SU-DHL-6 (cell line): Measurements from ENCODE around the gene ABCC3.

Experiments used
- H2AFZ ChIP-seq: fragments of 200-600 bp; sonication (generic); 2 replicates; pipeline ENCODE4 v1.6.1; 2014; ENCODE audit warnings: low read depth, mild to moderate bottlenecking, moderate library complexity, mixed read lengths, antibody characterized with exemption, low read length; ENCODE audit not compliant: severe bottlenecking
- H3F3A ChIP-seq: fragments of 200-600 bp; shearing (Covaris generic); 2 replicates; pipeline ENCODE4 v1.6.0; 2016; ENCODE audit warnings: antibody characterized with exemption, mild to moderate bottlenecking; ENCODE audit not compliant: insufficient read depth
- H3K27ac ChIP-seq: fragments of 200-600 bp; sonication (generic); 2 replicates; pipeline ENCODE4 v1.5.1; 2016; ENCODE audit warnings: low read depth, mild to moderate bottlenecking, low read length, moderate library complexity, mixed read lengths
- H3K27me3 ChIP-seq: fragments of 200-600 bp; sonication (generic), shearing (Covaris generic); 2 replicates; pipeline ENCODE4 v1.6.0; 2014; ENCODE audit warnings: mild to moderate bottlenecking, low read length
- H3K36me3 ChIP-seq: fragments of 200-600 bp; sonication (generic); 2 replicates; pipeline ENCODE4 v1.6.1; 2014; ENCODE audit warnings: mild to moderate bottlenecking, low read length, mixed read lengths
- H3K4me2 ChIP-seq: fragments of 300-600, 200-600 bp; shearing (Covaris generic), sonication (generic); 2 replicates; pipeline ENCODE4 v1.6.0; 2014; ENCODE audit warnings: low read length, low read depth, mild to moderate bottlenecking; ENCODE audit not compliant: poor library complexity, severe bottlenecking
- H3K4me3 ChIP-seq: fragments of 200-600 bp; sonication (generic); 2 replicates; pipeline ENCODE4 v1.5.1; 2014; ENCODE audit warnings: antibody characterized with exemption, low read length, mild to moderate bottlenecking, mixed read lengths; ENCODE audit not compliant: insufficient read depth, poor library complexity, severe bottlenecking
- H3K79me2 ChIP-seq: fragments of 200-600 bp; sonication (generic); 2 replicates; pipeline ENCODE4 v1.6.1; 2014; ENCODE audit warnings: mild to moderate bottlenecking, low read length, moderate library complexity; ENCODE audit not compliant: insufficient read depth
- H3K9ac ChIP-seq: fragments of 200-600 bp; sonication (generic); 2 replicates; pipeline ENCODE4 v1.7.0; 2014; ENCODE audit warnings: mild to moderate bottlenecking, low read length
- H3K9me2 ChIP-seq: fragments of 200-600 bp; sonication (generic); replicated peaks from 2 replicates; pipeline ENCODE4 v1.6.1; 2014; ENCODE audit warnings: low read length; ENCODE audit not compliant: insufficient read depth
- H3K9me3 ChIP-seq: fragments of 200-600 bp; sonication (generic); 2 replicates; pipeline ENCODE4 v1.6.1; 2014; ENCODE audit warnings: low read length, mixed read lengths; ENCODE audit not compliant: insufficient read depth
- H4K20me1 ChIP-seq: fragments of 200-600 bp; sonication (generic); 2 replicates; pipeline ENCODE4 v1.6.1; 2014; ENCODE audit warnings: low read depth, mild to moderate bottlenecking, antibody characterized with exemption, low read length, moderate library complexity, mixed read lengths
- EZH2phosphoT487 ChIP-seq: fragments of 200-600 bp; sonication (generic), shearing (Covaris generic); conservative IDR thresholded peaks from 2 replicates; pipeline ENCODE4 v1.6.1; 2018; ENCODE audit warnings: mild to moderate bottlenecking, antibody characterized with exemption, low read length, moderate library complexity, mixed read lengths
- TF ChIP-seq, protein P1 (sequence below): fragments of 200-600 bp; sonication (generic); IDR thresholded peaks from one replicate; pipeline ENCODE4 v1.5.1; 2017; ENCODE audit warnings: antibody characterized with exemption, mild to moderate bottlenecking, low read length, moderate library complexity; ENCODE audit not compliant: insufficient read depth, poor library complexity, severe bottlenecking

ABCC3 gene

GRCh38 chr17:50602836-50603235, 31.8 kb upstream of the ABCC3 start:
- TF ChIP-seq, protein P1, sequence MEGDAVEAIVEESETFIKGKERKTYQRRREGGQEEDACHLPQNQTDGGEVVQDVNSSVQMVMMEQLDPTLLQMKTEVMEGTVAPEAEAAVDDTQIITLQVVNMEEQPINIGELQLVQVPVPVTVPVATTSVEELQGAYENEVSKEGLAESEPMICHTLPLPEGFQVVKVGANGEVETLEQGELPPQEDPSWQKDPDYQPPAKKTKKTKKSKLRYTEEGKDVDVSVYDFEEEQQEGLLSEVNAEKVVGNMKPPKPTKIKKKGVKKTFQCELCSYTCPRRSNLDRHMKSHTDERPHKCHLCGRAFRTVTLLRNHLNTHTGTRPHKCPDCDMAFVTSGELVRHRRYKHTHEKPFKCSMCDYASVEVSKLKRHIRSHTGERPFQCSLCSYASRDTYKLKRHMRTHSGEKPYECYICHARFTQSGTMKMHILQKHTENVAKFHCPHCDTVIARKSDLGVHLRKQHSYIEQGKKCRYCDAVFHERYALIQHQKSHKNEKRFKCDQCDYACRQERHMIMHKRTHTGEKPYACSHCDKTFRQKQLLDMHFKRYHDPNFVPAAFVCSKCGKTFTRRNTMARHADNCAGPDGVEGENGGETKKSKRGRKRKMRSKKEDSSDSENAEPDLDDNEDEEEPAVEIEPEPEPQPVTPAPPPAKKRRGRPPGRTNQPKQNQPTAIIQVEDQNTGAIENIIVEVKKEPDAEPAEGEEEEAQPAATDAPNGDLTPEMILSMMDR, result no peak
- TF ChIP-seq EZH2phosphoT487, result no peak
- Histone ChIP-seq H3K27ac (no peak overlapping the region), H2AFZ (no peak overlapping the region), H3K79me2 (no peaks in the 10 kb centered on the region), H3K9me2 (no peaks in the 10 kb centered on the region), H3F3A (no peaks in the 10 kb centered on the region), H3K36me3 (no peaks in the 10 kb centered on the region), H3K9ac (no peak overlapping the region), H3K27me3 (no peaks in the 10 kb centered on the region), H3K4me3 (no peak overlapping the region), H3K4me2 (no peak overlapping the region), H4K20me1 (no peaks in the 10 kb centered on the region), H3K9me3 (no peaks in the 10 kb centered on the region)

- Histone ChIP-seq H2AFZ (no peak overlapping the region), H3K9me3 (no peaks in the 10 kb centered on the region), H3F3A (no peaks in the 10 kb centered on the region), H3K27me3 (no peaks in the 10 kb centered on the region), H3K4me2 (no peak overlapping the region), H3K9ac (no peak overlapping the region), H3K4me3 (no peak overlapping the region), H3K79me2 (no peaks in the 10 kb centered on the region), H3K27ac (no peak overlapping the region), H3K9me2 (no peaks in the 10 kb centered on the region), H4K20me1 (no peaks in the 10 kb centered on the region), H3K36me3 (no peaks in the 10 kb centered on the region)
- TF ChIP-seq EZH2phosphoT487, result no peak
Observed at GRCh38 chr17:50603340-50603739, 31.3 kb upstream of the ABCC3 start.

- no peaks in the 10 kb centered on the region for H3F3A ChIP-seq
- TF ChIP-seq, protein P1, result no peak
- no peak for TF ChIP-seq EZH2phosphoT487
- H3K9me3 ChIP-seq, result no peaks in the 10 kb centered on the region
- no peak overlapping the region for H3K27ac ChIP-seq
- no peaks in the 10 kb centered on the region for H3K79me2 ChIP-seq
- H3K36me3 ChIP-seq, result no peaks in the 10 kb centered on the region
- H3K27me3 ChIP-seq, result no peaks in the 10 kb centered on the region
- H3K4me3 ChIP-seq, result no peak overlapping the region
- no peaks in the 10 kb centered on the region for H3K9me2 ChIP-seq
- H4K20me1 ChIP-seq, result no peaks in the 10 kb centered on the region
- no peak overlapping the region for H2AFZ ChIP-seq
- no peak overlapping the region for H3K9ac ChIP-seq
- H3K4me2 ChIP-seq, result no peak overlapping the region
Observed at GRCh38 chr17:50604513-50604912, 30.2 kb upstream of the ABCC3 start.

DNA sequence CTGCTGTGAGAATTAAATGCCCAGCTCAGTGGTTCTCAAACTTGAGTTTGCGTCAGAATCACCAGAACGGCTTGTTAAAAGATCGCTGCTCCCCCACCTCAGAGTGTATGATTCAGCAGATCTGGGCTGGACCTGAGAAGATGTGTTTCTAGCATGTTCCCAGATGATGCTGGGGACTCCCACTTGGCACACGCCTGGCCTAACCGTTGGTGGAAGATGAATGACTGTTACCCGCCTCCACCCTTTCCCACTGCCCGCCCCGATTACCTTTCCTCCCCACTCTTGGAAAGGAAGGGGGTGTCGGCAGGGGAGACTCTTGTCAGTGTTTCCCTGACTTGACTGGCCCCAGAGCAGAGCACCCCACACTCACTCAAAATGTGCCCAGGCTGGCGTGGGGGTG, 29.3 kb upstream of the ABCC3 start:
- Histone ChIP-seq H3K9ac (no peak overlapping the region), H4K20me1 (no peaks in the 10 kb centered on the region), H2AFZ (no peak overlapping the region), H3K4me2 (no peak overlapping the region), H3K9me2 (no peaks in the 10 kb centered on the region), H3K9me3 (no peaks in the 10 kb centered on the region), H3K36me3 (no peaks in the 10 kb centered on the region), H3K4me3 (no peak overlapping the region), H3K27me3 (no peaks in the 10 kb centered on the region), H3K79me2 (no peaks in the 10 kb centered on the region), H3K27ac (no peak overlapping the region), H3F3A (no peaks in the 10 kb centered on the region)
- no peak for TF ChIP-seq EZH2phosphoT487
- TF ChIP-seq, protein P1, result no peak
